GM21825 (cell line): ENCODE data around the gene ZSWIM8.
A peak's percentile ranks its signal among the peaks of the same experiment; 100 is the strongest.
"Not testable (repeated sequence)": the region's sequence is repeated elsewhere in the genome, so short reads cannot be mapped to it uniquely, and the experiment has no call there.

ENCODE experiments used
- ATAC-seq: cut with Tn5 transposase; IDR thresholded peaks from one replicate; pipeline ENCODE4 v1.9.1; 2021; ENCODE audit warnings: mild to moderate bottlenecking, moderate library complexity; ENCODE audit not compliant: unreplicated experiment

Gene ZSWIM8

DNA sequence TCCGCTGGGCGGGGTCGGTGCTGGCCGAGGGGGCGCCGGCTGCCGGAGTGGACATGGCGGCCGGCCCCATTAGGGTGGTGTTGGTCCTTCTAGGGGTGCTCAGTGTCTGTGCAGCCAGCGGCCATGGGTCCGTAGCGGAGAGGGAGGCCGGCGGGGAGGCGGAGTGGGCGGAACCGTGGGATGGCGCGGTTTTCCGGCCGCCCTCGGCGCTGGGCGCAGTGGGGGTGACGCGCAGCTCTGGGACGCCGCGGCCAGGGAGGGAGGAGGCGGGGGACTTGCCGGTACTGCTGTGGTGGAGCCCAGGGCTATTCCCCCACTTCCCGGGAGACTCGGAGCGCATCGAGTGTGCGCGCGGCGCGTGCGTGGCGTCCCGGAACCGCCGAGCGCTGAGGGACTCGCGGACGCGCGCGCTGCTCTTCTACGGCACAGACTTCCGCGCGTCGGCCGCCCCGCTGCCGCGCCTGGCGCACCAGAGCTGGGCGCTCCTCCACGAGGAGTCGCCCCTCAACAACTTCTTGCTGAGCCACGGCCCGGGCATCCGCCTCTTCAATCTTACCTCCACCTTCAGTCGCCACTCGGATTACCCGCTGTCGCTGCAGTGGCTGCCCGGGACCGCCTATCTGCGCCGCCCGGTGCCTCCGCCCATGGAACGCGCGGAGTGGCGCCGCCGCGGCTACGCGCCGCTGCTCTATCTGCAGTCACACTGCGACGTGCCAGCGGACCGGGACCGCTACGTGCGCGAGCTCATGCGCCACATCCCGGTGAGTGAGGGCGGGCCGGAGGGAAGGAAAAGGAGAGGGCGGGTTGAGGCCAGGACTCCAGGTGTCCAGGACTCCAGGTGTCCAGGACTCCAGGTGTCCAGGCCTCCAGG, 12.9 kb upstream of the ZSWIM8 start:
- ATAC-seq: peak; percentile 67

DNA sequence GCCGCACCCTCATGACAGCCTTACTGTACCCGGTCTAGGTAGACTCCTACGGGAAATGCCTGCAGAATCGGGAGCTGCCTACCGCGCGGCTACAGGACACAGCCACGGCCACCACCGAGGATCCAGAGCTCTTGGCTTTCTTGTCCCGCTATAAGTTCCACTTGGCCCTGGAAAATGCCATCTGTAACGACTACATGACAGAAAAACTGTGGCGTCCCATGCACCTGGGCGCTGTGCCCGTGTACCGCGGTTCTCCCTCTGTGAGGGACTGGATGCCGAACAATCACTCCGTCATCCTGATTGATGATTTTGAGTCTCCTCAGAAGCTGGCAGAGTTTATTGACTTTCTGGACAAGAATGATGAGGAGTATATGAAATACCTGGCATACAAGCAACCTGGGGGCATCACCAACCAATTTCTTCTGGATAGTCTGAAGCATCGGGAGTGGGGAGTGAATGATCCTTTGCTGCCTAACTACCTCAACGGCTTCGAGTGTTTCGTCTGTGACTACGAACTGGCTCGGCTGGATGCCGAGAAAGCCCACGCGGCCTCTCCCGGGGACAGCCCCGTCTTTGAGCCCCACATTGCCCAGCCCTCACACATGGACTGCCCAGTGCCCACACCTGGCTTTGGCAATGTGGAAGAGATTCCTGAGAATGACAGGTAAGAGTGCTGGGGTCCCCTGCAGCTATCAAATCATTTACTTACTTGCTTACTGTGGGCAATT, 12.1 kb upstream of the ZSWIM8 start:
- ATAC-seq: no peak

DNA sequence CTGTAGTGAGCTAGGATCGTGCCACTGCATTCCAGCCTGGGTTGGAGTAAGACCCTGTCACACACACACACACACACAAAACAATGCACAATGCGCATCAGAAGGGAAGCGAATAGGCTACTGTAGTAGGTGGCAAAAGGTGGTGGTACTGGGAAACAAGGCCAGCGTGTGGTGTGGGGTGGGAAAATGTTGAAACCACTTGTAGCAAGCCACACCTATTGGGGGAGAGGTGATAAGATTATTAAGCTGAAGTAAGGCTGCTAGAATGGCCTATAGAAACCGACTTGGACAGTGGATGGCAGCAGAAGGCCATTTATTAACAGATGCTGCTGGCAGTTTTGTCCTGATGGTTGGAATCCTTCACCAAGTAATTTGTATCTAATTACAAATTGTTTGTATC, 10.8 kb upstream of the ZSWIM8 start:
- ATAC-seq: no peak

DNA sequence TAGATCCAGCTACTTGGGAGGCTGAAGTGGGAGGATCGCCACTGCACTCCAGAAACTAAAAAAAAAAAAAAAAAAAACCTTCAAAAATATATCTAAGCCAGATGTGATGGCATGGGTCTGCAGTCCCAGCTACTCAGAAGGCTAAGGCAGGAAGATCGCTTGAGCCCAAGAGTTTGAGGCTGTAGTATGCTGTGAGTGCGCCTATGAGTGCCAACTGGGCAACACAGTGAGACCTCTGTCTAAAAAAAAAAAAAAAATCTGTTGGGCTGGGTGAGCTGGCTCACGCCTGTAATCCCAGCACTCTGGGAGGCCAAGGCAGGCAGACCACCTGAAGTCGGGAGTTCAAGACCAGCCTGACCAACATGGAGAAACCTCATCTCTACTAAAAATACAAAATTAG, 6.4 kb upstream of the ZSWIM8 start:
- no peak for ATAC-seq

DNA sequence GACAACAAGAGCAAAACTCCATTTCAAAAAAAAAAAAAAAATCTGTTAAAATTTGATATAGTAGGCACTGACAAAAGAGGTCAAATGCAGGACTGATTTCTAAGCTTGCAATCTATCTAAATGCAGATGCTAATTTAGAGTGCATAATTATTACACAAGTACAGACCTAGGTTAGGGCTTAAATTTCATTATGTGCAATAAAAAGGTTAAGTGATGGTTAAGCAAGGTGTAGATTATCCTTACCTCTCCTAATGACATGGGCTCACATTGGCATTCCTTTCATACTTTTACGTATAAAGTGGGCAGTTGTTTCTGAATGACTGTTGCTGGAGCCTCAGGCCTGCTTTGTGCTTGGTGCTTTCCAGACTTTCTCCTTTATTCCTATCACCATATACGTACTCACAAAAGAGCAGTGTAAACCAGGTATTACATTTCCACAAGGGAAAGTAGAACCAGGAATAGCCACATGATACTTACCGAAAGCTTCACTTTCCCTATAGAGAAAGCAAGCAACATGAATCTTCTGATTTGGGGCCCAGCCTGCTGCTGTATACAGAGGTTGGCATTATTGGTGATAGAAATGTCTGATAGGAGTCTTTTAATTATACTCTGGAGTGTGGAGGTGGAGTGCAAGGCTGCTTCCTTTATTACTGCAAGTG, 5.7 kb upstream of the ZSWIM8 start:
- no peak for ATAC-seq

DNA sequence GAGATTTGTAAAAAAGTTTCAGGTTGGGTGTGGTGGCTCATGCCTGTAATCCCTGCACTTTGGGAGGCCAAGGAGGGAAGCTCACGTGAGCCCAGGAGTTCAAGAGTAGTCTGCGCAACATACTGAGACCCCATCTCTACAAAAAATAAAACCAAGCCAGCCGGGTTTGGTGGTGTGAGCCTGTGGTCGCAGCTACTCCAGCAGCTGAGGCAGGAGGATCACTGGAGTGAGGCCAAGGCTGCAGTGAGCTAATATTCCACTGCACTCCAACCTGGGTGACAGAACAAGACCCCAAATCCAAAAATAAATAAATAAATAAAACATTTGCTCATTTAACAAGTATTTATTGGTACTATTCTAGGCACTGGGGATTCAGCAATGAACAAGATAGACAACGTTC, 5.1 kb upstream of the ZSWIM8 start:
- ATAC-seq: no peak

DNA sequence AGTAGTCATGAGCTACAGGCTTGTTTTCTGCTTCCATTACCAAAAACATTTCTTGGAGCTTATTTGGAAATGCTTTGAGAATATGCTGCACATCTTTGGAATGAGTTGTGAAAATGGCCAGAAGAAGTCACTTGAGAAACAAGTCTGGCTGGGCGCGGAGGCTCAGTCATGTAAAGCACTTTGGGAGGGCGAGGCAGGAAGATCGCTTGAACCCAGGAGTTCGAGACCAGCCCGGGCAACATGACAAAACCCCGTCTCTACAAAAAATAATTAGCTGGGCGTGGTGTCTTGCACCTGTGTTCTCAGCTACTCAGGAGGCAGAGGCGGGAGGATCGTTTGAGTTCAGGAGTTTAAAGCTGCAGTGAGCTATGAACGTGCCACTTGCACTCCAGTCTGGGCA, 4.4 kb upstream of the ZSWIM8 start:
- no peak for ATAC-seq

DNA sequence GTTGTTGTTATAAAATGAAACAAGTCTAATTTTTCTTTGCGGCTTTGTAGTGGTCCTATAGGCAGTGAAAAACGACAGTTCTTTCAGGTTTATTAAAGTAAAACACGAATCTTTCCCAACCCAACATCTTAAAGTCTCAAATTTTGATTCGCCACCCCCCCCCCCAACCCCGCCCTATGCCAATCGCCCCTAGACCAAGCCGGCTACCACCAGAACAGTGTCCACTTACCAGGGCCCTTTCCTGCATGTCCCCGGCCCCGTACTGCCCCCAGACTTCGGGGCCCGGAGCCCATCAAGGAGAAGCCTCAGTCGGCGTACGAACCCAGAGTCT, 3.9 kb upstream of the ZSWIM8 start:
- ATAC-seq: peak; percentile 2

DNA sequence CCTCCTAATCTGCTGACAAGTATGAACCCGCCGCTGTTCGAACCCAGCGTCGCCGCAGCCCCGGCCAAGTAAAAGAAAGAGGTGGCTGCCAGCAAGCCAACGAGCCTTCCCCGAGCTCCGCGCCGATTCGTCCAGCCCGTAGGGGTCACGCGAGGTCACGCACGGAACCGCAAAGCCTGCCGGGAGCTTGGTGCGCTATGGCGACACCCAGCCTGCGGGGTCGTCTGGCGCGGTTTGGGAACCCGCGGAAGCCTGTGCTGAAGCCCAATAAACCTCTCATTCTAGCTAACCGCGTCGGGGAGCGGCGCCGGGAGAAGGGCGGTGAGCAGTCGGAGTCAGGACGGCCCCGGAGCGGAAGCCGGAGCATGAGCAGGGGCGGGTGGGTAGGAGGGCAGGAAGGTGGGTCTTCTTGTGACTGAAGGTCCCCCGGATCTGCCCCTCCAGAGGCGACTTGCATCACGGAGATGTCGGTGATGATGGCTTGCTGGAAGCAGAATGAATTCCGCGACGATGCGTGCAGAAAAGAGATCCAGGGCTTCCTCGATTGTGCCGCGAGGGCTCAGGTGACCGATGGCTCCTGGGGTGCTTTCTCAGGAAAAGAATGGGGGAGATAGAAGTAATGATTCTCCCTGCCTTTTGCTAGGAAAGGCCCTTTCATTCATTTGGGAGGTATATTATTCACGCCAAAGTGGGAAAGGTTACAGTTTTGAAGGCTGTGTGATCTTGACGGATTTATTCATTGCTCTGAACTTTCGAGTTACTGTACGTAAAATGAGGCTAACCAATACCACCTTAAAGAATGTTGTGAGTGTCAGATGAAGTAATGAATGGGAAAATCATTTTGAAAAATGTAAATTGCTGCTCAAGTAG, 3.3 kb upstream of the ZSWIM8 start, which contains the start of gene CHCHD1:
CHCHD1 (plus strand) TSS at position 170 of the 870 bp plus-strand sequence; CDS start at position 198, 28 bp downstream.
- ATAC-seq: peak; percentile 43

DNA sequence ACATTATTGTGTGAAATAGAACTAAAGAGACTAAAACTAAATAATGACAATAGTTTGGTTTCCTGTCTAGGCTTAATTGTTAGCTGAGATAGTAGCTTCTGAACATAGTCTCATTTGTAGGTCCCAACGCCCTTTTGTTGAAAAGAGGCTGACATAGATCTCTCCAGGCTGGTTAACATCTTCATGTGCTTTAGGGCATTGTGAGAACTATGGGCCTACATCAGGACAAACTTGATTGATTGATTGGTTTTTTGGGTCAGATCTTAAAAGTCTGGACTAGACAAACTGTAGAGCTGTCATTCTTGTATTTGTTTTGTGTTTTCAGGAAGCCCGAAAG, 2.7 kb upstream of the ZSWIM8 start:
- no peak for ATAC-seq

DNA sequence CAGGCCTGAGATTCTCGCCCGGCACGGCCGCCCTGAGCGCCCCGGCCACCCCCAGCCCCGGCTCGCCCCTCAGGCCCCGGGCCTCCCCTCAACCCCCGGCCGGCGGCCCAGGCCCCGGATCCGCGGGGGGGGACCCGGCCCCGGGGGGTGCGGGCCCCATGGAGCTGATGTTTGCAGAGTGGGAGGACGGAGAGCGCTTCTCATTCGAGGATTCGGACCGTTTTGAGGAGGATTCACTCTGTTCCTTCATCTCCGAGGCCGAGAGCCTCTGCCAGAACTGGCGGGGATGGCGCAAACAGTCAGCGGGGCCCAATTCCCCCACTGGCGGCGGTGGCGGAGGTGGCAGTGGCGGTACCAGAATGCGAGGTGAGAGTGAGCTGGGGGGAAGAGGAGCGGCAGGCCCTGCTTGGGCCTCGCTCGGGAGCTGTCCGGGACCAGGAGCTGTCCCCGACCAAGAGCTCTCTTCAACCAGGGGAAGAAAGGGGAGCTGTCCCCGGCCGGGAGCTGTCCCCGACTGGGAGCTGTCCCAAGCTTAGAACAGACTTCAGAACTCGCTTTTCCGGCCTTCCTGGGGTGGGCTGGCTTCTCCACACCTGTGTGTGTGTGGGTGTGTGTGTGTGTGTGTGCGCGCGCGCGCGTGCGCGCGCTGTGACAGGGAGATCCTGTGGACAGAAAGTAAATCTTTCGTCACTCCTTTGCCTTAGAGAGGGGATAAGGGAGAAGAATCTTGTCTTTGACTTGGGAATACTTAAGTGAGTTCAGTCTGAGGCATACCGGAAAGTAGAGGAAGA, 510 bp downstream of the ZSWIM8 start:
- ATAC-seq: peak; percentile 5

DNA sequence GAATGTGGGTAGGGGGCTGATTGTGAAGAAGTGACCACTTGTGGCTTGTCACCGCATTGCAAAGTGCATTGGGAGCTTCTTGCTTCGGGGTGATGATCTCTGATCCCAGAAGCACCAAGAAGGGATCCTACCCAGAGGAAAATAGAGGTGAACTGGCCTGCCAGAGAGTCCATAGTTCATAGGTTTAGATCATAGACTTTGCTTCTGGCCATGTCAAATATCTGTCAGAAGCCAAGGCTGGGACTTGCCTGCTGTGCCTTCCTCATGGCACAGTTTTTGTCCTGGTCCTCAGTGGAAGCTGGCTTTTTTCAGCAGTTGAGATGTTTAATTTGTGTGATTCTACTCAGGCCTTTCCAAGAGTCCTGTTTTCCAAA, 1.1 kb downstream of the ZSWIM8 start:
- no peak for ATAC-seq

DNA sequence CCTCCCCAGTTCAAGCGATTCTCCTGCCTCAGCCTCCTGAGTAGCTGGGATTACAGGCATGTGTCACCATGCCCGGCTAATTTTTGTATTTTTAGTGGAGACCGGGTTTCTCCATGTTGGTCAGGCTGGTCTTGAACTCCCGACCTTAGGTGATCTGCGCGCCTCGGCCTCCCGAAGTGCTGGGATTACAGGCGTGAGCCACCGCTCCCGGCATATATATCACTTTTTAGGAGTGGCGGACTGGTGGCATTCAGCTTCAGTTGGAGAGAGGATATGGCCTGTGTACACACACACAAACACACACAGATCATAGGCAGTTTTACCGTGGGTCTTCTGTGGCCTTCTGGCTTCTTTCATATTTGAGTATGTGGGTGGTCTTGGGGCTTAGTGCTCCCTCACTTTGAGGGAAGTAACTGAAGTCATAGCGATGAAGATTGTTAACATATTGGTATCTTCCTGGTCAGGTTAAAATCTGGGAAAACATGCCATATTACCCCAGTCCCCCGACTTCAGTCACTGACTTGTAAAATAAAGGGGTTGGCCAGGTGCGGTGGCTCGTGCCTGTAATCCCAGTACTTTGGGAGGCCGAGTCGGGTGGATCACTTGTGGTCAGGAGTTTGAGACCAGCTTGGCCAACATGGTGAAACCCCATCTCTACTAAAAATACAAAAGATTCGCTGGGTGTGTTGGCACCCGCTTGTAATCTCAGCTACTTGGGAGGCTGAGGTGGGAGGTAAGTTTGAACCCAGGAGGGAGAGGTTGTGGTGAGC, 1.8 kb downstream of the ZSWIM8 start:
- ATAC-seq: not testable (repeated sequence)

DNA sequence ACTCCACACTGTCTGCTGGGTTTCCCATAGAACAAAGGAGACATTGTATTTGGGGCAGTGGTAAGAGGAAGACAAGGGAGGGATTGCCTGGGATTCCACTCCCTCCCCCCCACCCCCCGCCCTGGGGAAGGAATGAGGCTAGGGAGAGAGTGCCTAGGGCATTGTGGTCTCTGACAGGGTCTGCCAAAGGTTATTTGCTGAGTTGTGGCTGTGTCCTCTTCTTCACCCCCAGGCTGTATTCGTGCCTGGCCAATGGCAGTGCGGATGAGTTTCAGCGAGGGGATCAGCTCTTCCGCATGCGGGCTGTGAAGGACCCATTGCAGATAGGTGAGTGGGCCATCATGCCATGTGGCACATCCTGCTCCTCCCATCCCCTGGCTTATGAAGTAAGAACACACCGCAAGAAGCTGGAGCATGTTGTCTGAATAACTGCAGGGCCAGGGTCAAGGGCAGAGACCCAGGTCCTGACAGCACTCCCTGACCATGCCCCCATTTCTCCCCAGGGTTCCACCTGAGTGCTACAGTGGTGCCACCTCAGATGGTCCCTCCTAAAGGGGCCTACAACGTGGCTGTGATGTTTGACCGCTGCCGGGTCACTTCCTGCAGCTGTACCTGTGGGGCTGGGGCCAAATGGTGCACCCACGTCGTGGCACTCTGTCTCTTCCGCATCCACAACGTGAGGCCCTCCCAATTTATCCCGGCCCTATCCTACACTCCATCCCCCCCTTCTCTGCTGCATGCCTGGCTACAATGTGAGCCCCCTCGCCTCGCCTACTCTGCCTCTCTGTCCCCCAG, 3.7 kb downstream of the ZSWIM8 start:
- ATAC-seq: no peak

DNA sequence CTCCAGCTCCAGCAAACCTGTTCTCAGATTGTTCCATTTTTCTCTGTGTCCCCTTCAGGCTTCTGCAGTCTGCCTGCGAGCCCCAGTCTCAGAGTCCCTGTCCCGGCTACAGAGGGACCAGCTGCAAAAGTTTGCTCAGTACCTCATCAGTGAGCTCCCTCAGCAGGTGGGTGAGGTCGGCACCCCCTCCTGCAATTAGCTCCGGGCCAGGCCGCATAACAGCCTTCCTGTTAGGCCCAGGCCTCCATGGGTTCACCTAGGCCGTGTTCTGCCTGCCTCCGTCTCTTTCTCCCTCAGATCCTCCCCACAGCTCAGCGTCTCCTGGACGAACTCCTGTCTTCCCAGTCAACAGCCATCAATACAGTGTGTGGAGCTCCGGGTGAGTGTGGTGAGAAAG, 4.3 kb downstream of the ZSWIM8 start:
- no peak for ATAC-seq

DNA sequence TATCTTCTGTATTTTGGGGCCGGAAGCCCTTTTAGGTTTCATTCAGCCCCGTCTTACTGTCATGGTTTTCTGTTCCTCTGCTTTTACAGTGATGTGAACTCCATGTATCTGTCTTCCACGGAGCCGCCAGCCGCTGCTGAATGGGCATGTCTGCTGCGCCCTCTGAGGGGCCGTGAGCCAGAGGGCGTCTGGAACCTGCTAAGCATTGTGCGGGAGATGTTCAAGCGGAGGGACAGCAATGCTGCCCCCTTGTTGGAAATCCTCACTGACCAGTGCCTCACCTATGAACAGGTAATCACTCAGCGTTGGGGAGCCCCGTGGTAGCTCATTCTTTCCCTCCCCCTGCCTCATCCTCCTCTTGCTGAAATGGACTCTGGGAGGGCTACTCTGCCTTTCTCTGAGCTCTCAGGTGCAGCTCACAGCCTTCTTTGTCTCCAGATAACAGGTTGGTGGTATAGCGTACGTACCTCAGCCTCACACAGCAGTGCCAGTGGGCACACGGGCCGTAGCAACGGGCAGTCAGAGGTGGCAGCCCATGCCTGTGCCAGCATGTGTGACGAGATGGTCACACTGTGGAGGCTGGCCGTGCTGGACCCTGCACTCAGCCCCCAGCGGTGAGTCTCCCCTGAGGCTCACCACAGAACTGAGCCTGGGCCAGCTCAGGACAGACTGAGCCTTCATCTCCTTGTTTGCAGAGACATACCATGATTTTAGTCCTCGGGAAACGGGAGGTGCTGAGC, 5.7 kb downstream of the ZSWIM8 start:
- ATAC-seq: no peak

DNA sequence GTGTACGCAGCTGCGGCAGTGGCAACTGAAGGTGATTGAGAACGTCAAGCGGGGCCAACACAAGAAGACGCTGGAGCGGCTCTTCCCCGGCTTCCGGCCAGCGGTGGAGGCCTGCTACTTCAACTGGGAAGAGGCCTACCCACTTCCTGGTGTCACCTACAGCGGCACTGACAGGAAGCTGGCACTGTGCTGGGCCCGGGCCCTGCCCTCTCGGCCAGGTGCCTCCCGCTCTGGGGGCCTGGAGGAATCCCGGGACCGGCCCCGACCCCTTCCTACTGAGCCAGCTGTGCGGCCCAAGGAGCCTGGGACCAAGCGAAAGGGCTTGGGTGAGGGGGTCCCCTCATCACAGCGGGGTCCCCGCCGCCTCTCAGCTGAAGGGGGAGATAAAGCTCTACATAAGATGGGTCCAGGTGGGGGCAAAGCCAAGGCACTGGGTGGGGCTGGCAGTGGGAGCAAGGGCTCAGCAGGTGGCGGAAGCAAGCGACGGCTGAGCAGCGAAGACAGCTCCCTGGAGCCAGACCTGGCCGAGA, 6.5 kb downstream of the ZSWIM8 start:
- ATAC-seq: no peak

DNA sequence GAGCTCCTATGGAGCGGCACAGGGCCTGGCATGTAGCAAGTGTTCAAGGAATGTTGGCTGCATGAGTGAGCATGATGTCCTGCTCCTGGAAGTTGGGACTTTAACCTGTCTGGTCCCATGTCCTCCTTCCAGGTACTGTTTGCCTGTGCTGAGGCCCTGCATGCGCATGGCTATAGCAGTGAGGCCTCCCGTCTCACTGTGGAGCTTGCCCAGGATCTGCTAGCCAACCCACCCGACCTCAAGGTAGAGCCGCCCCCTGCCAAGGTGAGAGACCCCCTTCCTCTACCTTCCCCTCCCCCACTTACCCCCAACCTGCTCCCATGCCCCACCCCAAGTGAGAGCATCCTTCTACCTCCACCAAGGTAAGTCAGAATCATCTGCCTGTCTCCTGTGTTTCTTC, 8.1 kb downstream of the ZSWIM8 start:
- ATAC-seq: no peak
